Adrenal gland (tissue), 5 donors: ENCODE results near the gene PITHD1.
"Not testable (repeated sequence)": the region's sequence is repeated elsewhere in the genome, so short reads cannot be mapped to it uniquely, and the experiment has no call there.

ENCODE experiments used
- CTCF ChIP-seq, 6 experiments: fragments of 450-650 bp in 4 of 6; fragments of 200-600 bp in 2 of 6; sonication (generic) in 1 of 6; IDR thresholded peaks; 1 replicate in 5 of 6; 2 replicates in 1 of 6; pipeline versions ENCODE4 v1.5.1 to v1.8.0; 2016 to 2021; ENCODE audit warnings: antibody characterized with exemption in 6 of 6, mild to moderate bottlenecking in 2 of 6, moderate library complexity in 1 of 6
- POLR2A ChIP-seq, 2 donors: fragments of 450-650 bp; IDR thresholded peaks; one replicate each; pipeline ENCODE4 v1.6.1; 2017; ENCODE audit warnings: antibody characterized with exemption in 2 of 2, mild to moderate bottlenecking in 2 of 2, moderate library complexity in 1 of 2
- donor health status: DM: no; HTN: no; CAD: no.

GRCh38 chr1:23783141-23783540, 4.9 kb downstream of the PITHD1 start:
- TF ChIP-seq CTCF, POLR2A (IDR thresholded peaks at IDR 0.05): not testable (repeated sequence)
